HepG2 (cell line): ENCODE data around the gene NTN4. TPM values are rescaled to one million over a fixed set of nuclear protein-coding genes. Genes with fewer than 3 reads are reported as not detected.

ENCODE experiments used
- AHR ChIP-seq: IDR thresholded peaks from 2 replicates; pipeline ENCODE4 v1.6.1; 2018; ENCODE audit warnings: missing genetic modification reagents, missing compliant biosample characterization
- CBX5 ChIP-seq: sonication (generic); formaldehyde crosslinking; IDR thresholded peaks from 2 replicates; pipeline ENCODE4 v1.4.0; 2020; ENCODE audit warnings: missing genetic modification reagents, borderline replicate concordance
- CHCHD3 ChIP-seq: sonication (generic); formaldehyde crosslinking; IDR thresholded peaks from 2 replicates; pipeline ENCODE4 v1.8.0; 2022; ENCODE audit warnings: mild to moderate bottlenecking, missing genetic modification reagents, moderate library complexity
- CHD4 ChIP-seq: fragments of 200-600 bp; sonication (generic); IDR thresholded peaks from 2 replicates; pipeline ENCODE4 v1.7.0; 2017; ENCODE audit warnings: mild to moderate bottlenecking, low read length, borderline replicate concordance
- FOXA3 ChIP-seq: IDR thresholded peaks from 2 replicates; pipeline ENCODE4 v1.6.1; 2016; ENCODE audit warnings: missing genetic modification reagents, missing compliant biosample characterization
- HMGXB3 ChIP-seq: sonication (generic); formaldehyde crosslinking; IDR thresholded peaks from 2 replicates; pipeline ENCODE4 v1.4.0; 2020; ENCODE audit warnings: missing genetic modification reagents, borderline replicate concordance
- KLF6 ChIP-seq: IDR thresholded peaks from 2 replicates; pipeline ENCODE4 v1.8.0; 2016; ENCODE audit warnings: missing biosample characterization, missing genetic modification reagents
- MAZ ChIP-seq, 2 experiments: sonication (generic) in 1 of 2; formaldehyde crosslinking in 1 of 2; IDR thresholded peaks; 2 replicates each; pipeline versions ENCODE4 v1.5.0 to v1.6.1; 2012 to 2020; ENCODE audit warnings: low read depth in 2 of 2, mild to moderate bottlenecking in 2 of 2, borderline replicate concordance in 1 of 2, improper control_type of control experiment in 1 of 2, low read length in 1 of 2, missing genetic modification reagents in 1 of 2, moderate library complexity in 1 of 2
- MLX ChIP-seq: IDR thresholded peaks from 2 replicates; pipeline ENCODE4 v1.6.1; 2016
- MTF2 ChIP-seq: sonication (generic); formaldehyde crosslinking; IDR thresholded peaks from 2 replicates; pipeline ENCODE4 v1.5.0; 2020; ENCODE audit warnings: missing genetic modification reagents, borderline replicate concordance
- NFIB ChIP-seq: sonication (generic); formaldehyde crosslinking; IDR thresholded peaks from 2 replicates; pipeline ENCODE4 v1.9.0; 2021; ENCODE audit warnings: missing genetic modification reagents, mild to moderate bottlenecking, borderline replicate concordance
- NFYB ChIP-seq: sonication (generic); formaldehyde crosslinking; IDR thresholded peaks from 2 replicates; pipeline ENCODE4 v1.4.0; 2020; ENCODE audit warnings: missing genetic modification reagents
- NONO ChIP-seq, 2 experiments: fragments of 450-650 bp in 1 of 2; sonication (generic) in 1 of 2; formaldehyde crosslinking in 1 of 2; IDR thresholded peaks in 1 of 2; conservative IDR thresholded peaks in 1 of 2; 2 replicates each; pipeline versions ENCODE4 v1.6.1 to v1.8.0; 2017 to 2022; ENCODE audit warnings: mild to moderate bottlenecking in 1 of 2, missing genetic modification reagents in 1 of 2, moderate library complexity in 1 of 2
- PAF1 ChIP-seq: IDR thresholded peaks from 2 replicates; pipeline ENCODE4 v1.6.1; 2016; ENCODE audit warnings: missing genetic modification reagents, missing compliant biosample characterization
- PRDM15 ChIP-seq: sonication (generic); formaldehyde crosslinking; IDR thresholded peaks from 2 replicates; pipeline ENCODE4 v1.4.0; 2020; ENCODE audit warnings: missing genetic modification reagents
- SMARCE1 ChIP-seq: fragments of 450-650 bp; IDR thresholded peaks from 2 replicates; pipeline ENCODE4 v1.6.1; 2017; ENCODE audit warnings: borderline replicate concordance
- STAT5B ChIP-seq: sonication (generic); formaldehyde crosslinking; IDR thresholded peaks from 2 replicates; pipeline ENCODE4 v1.4.0; 2020; ENCODE audit warnings: missing genetic modification reagents
- TOE1 ChIP-seq: sonication (generic); formaldehyde crosslinking; IDR thresholded peaks from 2 replicates; pipeline ENCODE4 v1.4.0; 2020; ENCODE audit warnings: mild to moderate bottlenecking, missing genetic modification reagents
- ZNF260 ChIP-seq: sonication (generic); formaldehyde crosslinking; IDR thresholded peaks from 2 replicates; pipeline ENCODE4 v1.4.0; 2020; ENCODE audit warnings: missing genetic modification reagents, low read depth, mild to moderate bottlenecking, borderline replicate concordance
- ZNF282 ChIP-seq: fragments of 450-650 bp; IDR thresholded peaks from 2 replicates; pipeline ENCODE4 v1.6.1; 2018; ENCODE audit not compliant: partially characterized antibody
- ZNF580 ChIP-seq: IDR thresholded peaks from 2 replicates; pipeline ENCODE4 v1.6.1; 2016; ENCODE audit warnings: low read depth, borderline replicate concordance
- ZNF790 ChIP-seq: sonication (generic); formaldehyde crosslinking; IDR thresholded peaks from 2 replicates; pipeline ENCODE4 v1.8.0; 2022; ENCODE audit warnings: missing genetic modification reagents, mild to moderate bottlenecking, borderline replicate concordance
- polyA plus RNA-seq, 8 experiments: library from polyadenylated mRNA; depleted of rRNA in 3 of 8; stranded (reverse) in 7 of 8; unstranded in 1 of 8; fragments of >200 nt; fragmentation: Illumina TruSeq in 4 of 8; extraction: Trizol in 4 of 8; gene quantifications; 2 replicates each; pipeline versions ENCODE4 v1.2.1 to v1.2.3, GENCODE V29; 2011 to 2016; ENCODE audit warnings: low read depth in 4 of 8, missing spikeins in 1 of 8, mixed read lengths in 1 of 8; ENCODE audit not compliant: insufficient read depth in 1 of 8
- total RNA-seq, 5 experiments: library from RNA; depleted of rRNA; stranded (reverse); fragments of >200 nt; fragmentation: Illumina TruSeq; extraction: Trizol; gene quantifications; 2 replicates each; pipeline ENCODE4 v1.2.3, GENCODE V29; 2016; ENCODE audit warnings: low read depth in 1 of 5

Gene NTN4
- total and polyA plus RNA-seq, 2 of the 13 experiments (the other 11 are each of a cell fraction or from before 2014, with no cell fraction given) = 7.8 to 11.5 TPM

- TF ChIP-seq FOXA3 (CRISPR knock-in tag) = peak; percentile 52
- TF ChIP-seq HMGXB3 (CRISPR knock-in tag) = 0 out of 2 replicates have a peak, but pooled peaks have one; percentile 67
- no peak for TF ChIP-seq NONO (IDR thresholded peaks at IDR 0.05)
- TF ChIP-seq NONO (CRISPR knock-in tag; conservative IDR thresholded peaks at IDR 0.05) = peak; percentile 68
- no peak for TF ChIP-seq CHD4
- no peak for TF ChIP-seq NFIB
- no peak for TF ChIP-seq STAT5B (CRISPR knock-in tag)
- TF ChIP-seq TOE1 (CRISPR knock-in tag) = no peak
- TF ChIP-seq MTF2 (CRISPR knock-in tag) = no peak
- TF ChIP-seq PRDM15 (CRISPR knock-in tag) = no peak
- TF ChIP-seq MLX (CRISPR knock-in tag) = no peak
- no peak for TF ChIP-seq MAZ (IDR thresholded peaks at IDR 0.05; ENCODE audit: borderline replicate concordance, low read depth, low read length)
- no peak for TF ChIP-seq MAZ (CRISPR knock-in tag; IDR thresholded peaks at IDR 0.05; ENCODE audit: low read depth)
- TF ChIP-seq CHCHD3 (CRISPR knock-in tag) = no peak
- TF ChIP-seq CBX5 (CRISPR knock-in tag) = no peak
- TF ChIP-seq AHR = no peak
- TF ChIP-seq KLF6 (CRISPR knock-in tag) = no peak
- peak; percentile 58; the same call in 1 of the 2 replicates for TF ChIP-seq ZNF580 (CRISPR knock-in tag)
- TF ChIP-seq ZNF282 = no peak
- TF ChIP-seq NFYB (CRISPR knock-in tag) = 0 out of 2 replicates have a peak, but pooled peaks have one; percentile 6
- no peak for TF ChIP-seq ZNF260 (CRISPR knock-in tag)
- no peak for TF ChIP-seq PAF1 (CRISPR knock-in tag)
- no peak for TF ChIP-seq ZNF790
- no peak for TF ChIP-seq SMARCE1
Observed at GRCh38 chr12:95738024-95738611, 52.4 kb downstream of the NTN4 start (continued).
